AG09309 (cell line): ENCODE results near the gene NOTO.

ENCODE experiments used
- DNase-seq: peaks from one replicate; pipeline ENCODE4 v3.0.0-alpha.2; 2010; ENCODE audit warnings: low read depth
- H3K4me3 ChIP-seq: 2 replicates; pipeline ENCODE4 v1.5.1; 2011; ENCODE audit warnings: mild to moderate bottlenecking, low read depth, low read length, moderate library complexity; ENCODE audit not compliant: control insufficient read depth
- TF ChIP-seq, protein P1 (sequence below): IDR thresholded peaks from 2 replicates; pipeline ENCODE4 v1.5.1; 2011; ENCODE audit warnings: mild to moderate bottlenecking, low read depth, low read length, inconsistent platforms; ENCODE audit not compliant: insufficient read depth, control insufficient read depth; ENCODE audit errors: missing control alignments

Gene NOTO

DNA sequence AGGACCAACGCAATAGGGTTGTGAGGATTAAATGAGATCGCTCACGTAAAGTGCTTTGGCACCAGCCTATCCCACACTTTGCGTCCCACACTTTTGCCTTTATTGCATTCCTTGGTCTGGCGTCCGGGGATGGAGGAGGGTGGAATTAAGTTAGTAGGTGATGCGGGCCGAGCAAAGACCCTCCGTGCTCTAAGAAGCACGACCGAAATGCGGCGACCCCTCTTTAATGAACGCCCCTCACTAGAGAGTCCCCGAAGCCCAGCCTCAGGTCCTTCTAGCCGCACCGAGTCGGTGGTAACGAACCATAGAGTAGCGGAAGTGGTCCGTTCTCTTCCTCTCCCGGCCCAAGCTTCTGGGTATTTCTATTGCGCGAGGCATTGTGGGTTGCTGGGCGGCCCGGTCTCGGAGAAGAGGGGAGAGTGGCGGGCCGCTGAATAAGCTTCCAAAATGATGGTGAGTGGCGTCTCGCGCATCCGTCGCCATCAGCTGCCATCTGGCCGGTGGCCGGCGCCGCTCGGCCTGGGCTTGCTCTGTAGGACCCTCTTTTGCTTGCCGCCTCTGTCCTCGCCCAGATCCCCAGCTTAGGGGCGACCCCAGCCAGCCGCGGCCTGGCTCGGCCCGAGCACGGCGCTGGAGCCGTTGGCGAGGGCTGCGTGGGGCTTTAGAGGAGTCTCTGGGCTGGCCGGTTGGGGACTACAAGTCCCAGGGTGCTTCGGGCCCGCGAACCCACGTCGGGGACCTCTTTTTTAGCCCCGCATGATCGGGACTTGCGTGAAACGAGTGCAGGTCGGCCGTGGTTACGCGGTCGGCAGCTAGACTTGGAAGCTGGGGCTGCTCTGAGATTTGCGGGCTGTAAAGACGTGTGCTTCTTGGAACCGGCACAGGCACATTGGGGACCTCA, 31.8 kb downstream of the NOTO start, which contains the start of gene CCT7:
Gene CCT7 (plus strand): TSS at position 377 of the 901 bp plus-strand sequence. CDS start 71 bp downstream, at position 448.
- peak within 1 kb of the TSS; percentile 83 for H3K4me3 ChIP-seq
- DNase-seq: peak; percentile 61
- TF ChIP-seq, protein P1, sequence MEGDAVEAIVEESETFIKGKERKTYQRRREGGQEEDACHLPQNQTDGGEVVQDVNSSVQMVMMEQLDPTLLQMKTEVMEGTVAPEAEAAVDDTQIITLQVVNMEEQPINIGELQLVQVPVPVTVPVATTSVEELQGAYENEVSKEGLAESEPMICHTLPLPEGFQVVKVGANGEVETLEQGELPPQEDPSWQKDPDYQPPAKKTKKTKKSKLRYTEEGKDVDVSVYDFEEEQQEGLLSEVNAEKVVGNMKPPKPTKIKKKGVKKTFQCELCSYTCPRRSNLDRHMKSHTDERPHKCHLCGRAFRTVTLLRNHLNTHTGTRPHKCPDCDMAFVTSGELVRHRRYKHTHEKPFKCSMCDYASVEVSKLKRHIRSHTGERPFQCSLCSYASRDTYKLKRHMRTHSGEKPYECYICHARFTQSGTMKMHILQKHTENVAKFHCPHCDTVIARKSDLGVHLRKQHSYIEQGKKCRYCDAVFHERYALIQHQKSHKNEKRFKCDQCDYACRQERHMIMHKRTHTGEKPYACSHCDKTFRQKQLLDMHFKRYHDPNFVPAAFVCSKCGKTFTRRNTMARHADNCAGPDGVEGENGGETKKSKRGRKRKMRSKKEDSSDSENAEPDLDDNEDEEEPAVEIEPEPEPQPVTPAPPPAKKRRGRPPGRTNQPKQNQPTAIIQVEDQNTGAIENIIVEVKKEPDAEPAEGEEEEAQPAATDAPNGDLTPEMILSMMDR: no peak

DNA sequence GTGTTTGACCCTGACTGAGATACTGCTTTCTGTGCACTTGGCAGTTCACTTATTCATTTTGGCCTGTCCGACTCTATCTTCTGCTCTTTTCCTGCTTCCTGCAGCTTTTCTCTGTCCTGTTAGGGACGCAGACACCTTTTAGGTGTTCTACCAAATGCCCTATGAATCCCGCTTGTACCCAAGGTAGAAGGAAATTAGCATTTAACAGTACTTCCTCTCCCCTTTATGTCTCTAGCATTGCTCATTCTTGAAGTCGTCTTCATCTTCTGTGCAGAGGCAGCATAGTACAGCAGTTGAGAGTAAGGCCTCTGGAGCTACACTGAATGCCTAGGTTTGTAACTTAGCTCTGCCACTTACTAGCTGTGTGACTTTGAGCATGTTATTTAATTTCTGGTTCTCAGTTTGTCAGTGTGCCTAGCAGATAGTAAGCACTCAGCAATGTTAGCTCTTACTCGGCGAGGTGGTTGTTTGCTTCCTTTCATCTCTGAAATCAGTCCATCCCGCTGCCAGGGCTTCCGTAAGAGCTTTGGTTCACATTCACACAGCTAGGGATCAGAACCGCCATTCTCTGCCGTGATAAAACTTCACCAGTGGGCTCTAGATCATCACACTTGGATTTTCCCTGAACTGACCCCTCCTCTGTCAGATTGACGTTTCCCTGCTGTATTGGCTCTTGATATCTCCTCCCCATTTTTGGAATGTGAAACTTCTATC, 33.1 kb downstream of the NOTO start:
- peak overlapping the region; percentile 83 for H3K4me3 ChIP-seq
- TF ChIP-seq, protein P1: no peak
- no peak for DNase-seq

DNA sequence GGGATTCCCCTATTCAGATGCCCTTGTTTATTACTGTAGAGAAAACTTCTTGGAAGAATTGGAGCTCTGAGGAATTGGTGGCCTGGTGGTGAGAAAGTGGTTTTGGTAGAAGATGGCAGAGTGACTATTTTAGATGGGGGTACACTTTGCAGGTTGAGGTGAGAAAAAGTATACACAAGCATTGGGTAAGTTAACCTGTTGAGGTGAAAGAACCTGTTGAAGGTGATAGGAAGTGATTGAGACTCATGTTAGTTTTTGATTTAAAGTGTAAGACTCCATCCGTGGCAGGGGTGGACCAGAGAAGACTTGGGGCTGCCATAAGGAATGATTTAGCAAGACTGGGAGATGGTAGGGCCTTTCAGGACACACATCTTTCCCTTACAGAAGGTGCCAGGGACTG, 34.8 kb downstream of the NOTO start:
- no peak overlapping the region for H3K4me3 ChIP-seq
- DNase-seq: no peak
- TF ChIP-seq, protein P1: no peak

DNA sequence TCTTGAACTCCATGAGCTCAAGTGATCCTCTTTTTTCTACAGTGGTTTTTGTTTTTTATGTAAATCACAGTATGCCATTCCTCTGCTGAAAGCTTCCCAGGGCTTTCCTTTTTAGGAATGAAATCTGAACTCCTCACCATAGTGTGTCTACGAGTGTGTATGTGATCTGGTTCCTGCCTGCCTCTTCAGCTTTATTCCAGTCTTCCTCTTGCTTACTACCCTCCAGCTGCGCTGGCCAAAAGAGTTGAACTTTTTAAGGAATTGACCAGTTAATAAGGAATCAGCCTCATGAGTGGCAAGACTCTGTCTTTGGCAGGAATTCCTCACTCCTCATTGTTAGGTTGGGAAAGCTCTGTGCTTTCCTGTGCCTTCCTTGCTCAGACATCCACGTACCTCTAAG, 35.8 kb downstream of the NOTO start:
- TF ChIP-seq, protein P1: no peak
- H3K4me3 ChIP-seq: no peak overlapping the region
- DNase-seq: no peak

DNA sequence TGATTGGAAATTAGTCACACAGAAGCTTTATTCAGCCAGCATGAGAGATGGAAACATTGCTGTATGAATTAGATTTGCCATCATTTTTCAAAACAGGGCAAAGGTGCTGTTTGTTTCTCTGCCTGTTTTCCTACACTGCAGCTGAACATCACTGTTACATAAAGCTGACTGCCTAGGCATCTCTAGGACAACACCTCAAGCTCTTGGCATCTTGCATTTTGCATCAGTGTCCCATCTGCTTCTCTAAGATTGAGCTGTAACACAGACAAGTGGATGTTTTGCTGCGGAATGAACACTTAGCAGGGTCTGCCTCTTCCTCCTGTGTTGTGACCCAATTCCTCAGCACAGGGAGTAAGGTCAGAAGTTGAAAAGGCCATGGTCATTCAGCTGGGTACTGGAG, 36.6 kb downstream of the NOTO start:
- DNase-seq: no peak
- no peak overlapping the region for H3K4me3 ChIP-seq
- TF ChIP-seq, protein P1: no peak

DNA sequence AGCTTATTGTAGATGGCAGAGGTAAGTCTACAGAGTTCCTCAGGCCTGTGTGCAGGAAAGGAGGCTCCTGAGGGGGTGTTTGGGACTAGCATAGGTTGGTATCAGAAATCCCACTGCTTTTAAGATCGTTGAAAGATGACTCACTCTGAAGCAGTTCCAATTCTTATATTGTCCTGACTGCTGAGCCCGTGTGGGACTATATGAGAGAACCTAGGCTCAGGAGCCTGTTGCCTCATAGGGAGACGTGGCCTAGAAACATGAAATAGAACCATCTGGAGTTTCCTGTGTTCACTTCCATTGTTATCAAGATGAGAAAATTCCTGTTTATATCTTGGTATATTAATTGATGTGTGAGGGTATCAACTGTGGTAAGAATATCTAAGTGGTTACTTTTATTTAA, 37.4 kb downstream of the NOTO start:
- no peak for DNase-seq
- no peak overlapping the region for H3K4me3 ChIP-seq
- TF ChIP-seq, protein P1: no peak
